Natural killer cell (primary cell): Measurements from ENCODE around the gene EXD3. TPM values are rescaled to one million over a fixed set of nuclear protein-coding genes. Genes with fewer than 3 reads are reported as not detected.

Experiments
- ATAC-seq, 3 donors: fragments of 150-1000 bp in 2 of 3; fragments of 200-7000 bp in 1 of 3; cut with Tn5 transposase; 1 replicate in 1 of 3; 2 replicates in 2 of 3; pipeline ENCODE4 v1.10.0; 2021; ENCODE audit warnings: mild to moderate bottlenecking in 2 of 3, moderate library complexity in 2 of 3
- DNase-seq, 2 donors: peaks; one replicate each; pipeline versions ENCODE4 v3.0.0 to v3.0.0-alpha.2; 2013 to 2021; ENCODE audit warnings: mixed read lengths in 1 of 2
- H3K27ac ChIP-seq: one replicate; pipeline ENCODE4 v1.5.1; 2013; ENCODE audit warnings: mild to moderate bottlenecking, low read length
- H3K27me3 ChIP-seq: one replicate; pipeline ENCODE4 v1.6.1; 2013; ENCODE audit warnings: low read length; ENCODE audit not compliant: control insufficient read depth, insufficient read depth
- H3K36me3 ChIP-seq: one replicate; pipeline ENCODE4 v1.6.1; 2013; ENCODE audit warnings: low read length; ENCODE audit not compliant: control insufficient read depth, insufficient read depth
- H3K4me1 ChIP-seq: one replicate; pipeline ENCODE4 v1.6.1; 2013; ENCODE audit warnings: low read length; ENCODE audit not compliant: control insufficient read depth, insufficient read depth
- H3K4me3 ChIP-seq: one replicate; pipeline ENCODE4 v1.5.1; 2013; ENCODE audit warnings: low read length
- H3K9me3 ChIP-seq: one replicate; pipeline ENCODE4 v1.6.1; 2013; ENCODE audit warnings: low read length; ENCODE audit not compliant: control insufficient read depth, insufficient read depth
- H3K27ac Mint-ChIP-seq, 2 donors: one replicate each; pipeline ENCODE4 v1.8.0; 2022; ENCODE audit warnings: mild to moderate bottlenecking in 2 of 2, mixed read lengths in 2 of 2, moderate library complexity in 1 of 2
- H3K27me3 Mint-ChIP-seq, 2 donors: one replicate each; pipeline ENCODE4 v1.8.0; 2022; ENCODE audit warnings: low read depth in 2 of 2, mixed read lengths in 2 of 2
- H3K36me3 Mint-ChIP-seq: one replicate; pipeline ENCODE4 v1.8.0; 2022; ENCODE audit warnings: mixed read lengths
- H3K4me1 Mint-ChIP-seq, 2 donors: one replicate each; pipeline ENCODE4 v1.8.0; 2022; ENCODE audit warnings: mixed read lengths in 2 of 2
- H3K4me3 Mint-ChIP-seq: one replicate; pipeline ENCODE4 v1.8.0; 2022; ENCODE audit warnings: mild to moderate bottlenecking, moderate library complexity, mixed read lengths
- H3K9me3 Mint-ChIP-seq, 2 donors: one replicate each; pipeline ENCODE4 v1.8.0; 2022; ENCODE audit warnings: mixed read lengths in 2 of 2
- CTCF ChIP-seq: fragments of 200-600 bp; IDR thresholded peaks from one replicate; pipeline ENCODE4 v1.8.0; 2022; ENCODE audit warnings: antibody characterized with exemption
- WGBS: methylation state at CpG from one replicate; pipeline ENCODE4 v1.1.7; 2013; ENCODE audit warnings: missing lambda C conversion rate; ENCODE audit not compliant: insufficient coverage; 5-methylcytosine and 5-hydroxymethylcytosine counted together
- intact Hi-C: fragments of 100-400 bp; cut with micrococcal nuclease; formaldehyde crosslinking; loops from one replicate; pipeline ENCODE4 v1.14.2; 2022
- total RNA-seq, 4 donors: library from RNA; stranded (reverse); fragments of 120-200 nt in 1 of 4; gene quantifications; one replicate each; pipeline versions ENCODE4 v1.2.3 to v1.2.4, GENCODE V29; 2013 to 2022

EXD3 gene
- total RNA-seq, 3 donors from 2014 or later (not counting 1 experiment from before 2014, with no cell fraction given): 28.0 to 35.3 (median 29.6) TPM

GRCh38 chr9:137409515-137409914 is 13.4 kb downstream of the EXD3 start:
- H3K27ac Mint-ChIP-seq: no peak overlapping the region
- Histone ChIP-seq H3K4me3 (no peak overlapping the region), H3K27ac (no peak overlapping the region), H3K36me3 (no peaks in the 10 kb centered on the region), H3K27me3 (peaks cover 3% of the 10 kb centered on the region), H3K9me3 (no peaks in the 10 kb centered on the region), H3K4me1 (peaks cover 51% of the 10 kb centered on the region)
- intact Hi-C loops: no loop called here
- DNase-seq: no peak
- no peaks in the 10 kb centered on the region for H3K36me3 Mint-ChIP-seq
- H3K9me3 Mint-ChIP-seq: no peaks in the 10 kb centered on the region
- ATAC-seq: no peak
- H3K4me1 Mint-ChIP-seq: peaks cover 10 to 36% of the 10 kb centered on the region in 2 donors
- H3K4me3 Mint-ChIP-seq: peak overlapping the region; percentile 17
- peaks cover 0 to 2% of the 10 kb centered on the region in 2 donors for H3K27me3 Mint-ChIP-seq
- no peak for TF ChIP-seq CTCF
- WGBS: 96% methylated on average over 11 of the region's 11 CpGs

GRCh38 chr9:137408651-137409405 is 14.1 kb downstream of the EXD3 start:
- Mint-ChIP-seq H3K27me3 (peaks cover 0 to 2% of the 10 kb centered on the region in 2 donors), H3K36me3 (no peaks in the 10 kb centered on the region), H3K9me3 (no peaks in the 10 kb centered on the region), H3K27ac (no peak overlapping the region), H3K4me3 (no peak overlapping the region), H3K4me1 (peaks cover 10 to 31% of the 10 kb centered on the region in 2 donors)
- intact Hi-C loops: no loop called here
- H3K27me3 ChIP-seq: peaks cover 3% of the 10 kb centered on the region
- no peak for TF ChIP-seq CTCF
- H3K36me3 ChIP-seq: no peaks in the 10 kb centered on the region
- no peaks in the 10 kb centered on the region for H3K9me3 ChIP-seq
- H3K4me3 ChIP-seq: no peak overlapping the region
- H3K27ac ChIP-seq: no peak overlapping the region
- H3K4me1 ChIP-seq: peaks cover 51% of the 10 kb centered on the region
- no peak for DNase-seq
- 97% methylated on average over 24 of the region's 24 CpGs for WGBS
- no peak for ATAC-seq

- peak overlapping the region; percentile 4 for H3K4me3 Mint-ChIP-seq
- Histone ChIP-seq H3K9me3 (no peaks in the 10 kb centered on the region), H3K36me3 (no peaks in the 10 kb centered on the region), H3K27ac (no peak overlapping the region), H3K4me1 (peaks cover 47% of the 10 kb centered on the region), H3K27me3 (peaks cover 3% of the 10 kb centered on the region), H3K4me3 (no peak overlapping the region)
- H3K27me3 Mint-ChIP-seq: peaks cover 0 to 2% of the 10 kb centered on the region in 2 donors
- H3K36me3 Mint-ChIP-seq: no peaks in the 10 kb centered on the region
- ATAC-seq (no peak), DNase-seq (no peak)
- H3K27ac Mint-ChIP-seq: no peak overlapping the region
- H3K4me1 Mint-ChIP-seq: peaks cover 10 to 31% of the 10 kb centered on the region in 2 donors
- intact Hi-C loops: loop anchor here (2.0 kb wide), 1 partner anchor 113 kb away; no protein-coding TSS in a partner anchor
- WGBS: 80% methylated on average over 31 of the region's 31 CpGs
- no peaks in the 10 kb centered on the region for H3K9me3 Mint-ChIP-seq
- no peak for TF ChIP-seq CTCF
These were observed 15.2 kb downstream of the EXD3 start for GRCh38 chr9:137407590-137408300.
